SU-DHL-6 (cell line): ENCODE data around the gene HAUS7.
A peak's percentile ranks its signal among the peaks of the same experiment; 100 is the strongest.

Source experiments
- H2AFZ ChIP-seq: fragments of 200-600 bp; sonication (generic); 2 replicates; pipeline ENCODE4 v1.6.1; 2014; ENCODE audit warnings: low read depth, mild to moderate bottlenecking, moderate library complexity, mixed read lengths, antibody characterized with exemption, low read length; ENCODE audit not compliant: severe bottlenecking
- H3F3A ChIP-seq: fragments of 200-600 bp; shearing (Covaris generic); 2 replicates; pipeline ENCODE4 v1.6.0; 2016; ENCODE audit warnings: antibody characterized with exemption, mild to moderate bottlenecking; ENCODE audit not compliant: insufficient read depth
- H3K27ac ChIP-seq: fragments of 200-600 bp; sonication (generic); 2 replicates; pipeline ENCODE4 v1.5.1; 2016; ENCODE audit warnings: low read depth, mild to moderate bottlenecking, low read length, moderate library complexity, mixed read lengths
- H3K27me3 ChIP-seq: fragments of 200-600 bp; sonication (generic), shearing (Covaris generic); 2 replicates; pipeline ENCODE4 v1.6.0; 2014; ENCODE audit warnings: mild to moderate bottlenecking, low read length
- H3K36me3 ChIP-seq: fragments of 200-600 bp; sonication (generic); 2 replicates; pipeline ENCODE4 v1.6.1; 2014; ENCODE audit warnings: mild to moderate bottlenecking, low read length, mixed read lengths
- H3K4me2 ChIP-seq: fragments of 300-600, 200-600 bp; shearing (Covaris generic), sonication (generic); 2 replicates; pipeline ENCODE4 v1.6.0; 2014; ENCODE audit warnings: low read length, low read depth, mild to moderate bottlenecking; ENCODE audit not compliant: poor library complexity, severe bottlenecking
- H3K4me3 ChIP-seq: fragments of 200-600 bp; sonication (generic); 2 replicates; pipeline ENCODE4 v1.5.1; 2014; ENCODE audit warnings: antibody characterized with exemption, low read length, mild to moderate bottlenecking, mixed read lengths; ENCODE audit not compliant: insufficient read depth, poor library complexity, severe bottlenecking
- H3K79me2 ChIP-seq: fragments of 200-600 bp; sonication (generic); 2 replicates; pipeline ENCODE4 v1.6.1; 2014; ENCODE audit warnings: mild to moderate bottlenecking, low read length, moderate library complexity; ENCODE audit not compliant: insufficient read depth
- H3K9ac ChIP-seq: fragments of 200-600 bp; sonication (generic); 2 replicates; pipeline ENCODE4 v1.7.0; 2014; ENCODE audit warnings: mild to moderate bottlenecking, low read length
- H3K9me2 ChIP-seq: fragments of 200-600 bp; sonication (generic); replicated peaks from 2 replicates; pipeline ENCODE4 v1.6.1; 2014; ENCODE audit warnings: low read length; ENCODE audit not compliant: insufficient read depth
- H3K9me3 ChIP-seq: fragments of 200-600 bp; sonication (generic); 2 replicates; pipeline ENCODE4 v1.6.1; 2014; ENCODE audit warnings: low read length, mixed read lengths; ENCODE audit not compliant: insufficient read depth
- H4K20me1 ChIP-seq: fragments of 200-600 bp; sonication (generic); 2 replicates; pipeline ENCODE4 v1.6.1; 2014; ENCODE audit warnings: low read depth, mild to moderate bottlenecking, antibody characterized with exemption, low read length, moderate library complexity, mixed read lengths
- CTCF ChIP-seq: fragments of 200-600 bp; sonication (generic); IDR thresholded peaks from one replicate; pipeline ENCODE4 v1.5.1; 2017; ENCODE audit warnings: antibody characterized with exemption, mild to moderate bottlenecking, low read length, moderate library complexity; ENCODE audit not compliant: insufficient read depth, poor library complexity, severe bottlenecking
- EZH2phosphoT487 ChIP-seq: fragments of 200-600 bp; sonication (generic), shearing (Covaris generic); conservative IDR thresholded peaks from 2 replicates; pipeline ENCODE4 v1.6.1; 2018; ENCODE audit warnings: mild to moderate bottlenecking, antibody characterized with exemption, low read length, moderate library complexity, mixed read lengths

Gene HAUS7

GRCh38 chrX:153401133-153401764 is 69.1 kb downstream of the HAUS7 start, which contains the start of gene PNMA6E:
Gene PNMA6E, minus strand, starts transcription at chrX:153401350. Its CDS starts 2,501 bp downstream, at chrX:153398849.
- H3K36me3 ChIP-seq: no peaks in the 10 kb centered on the region
- no peaks in the 10 kb centered on the region for H3K79me2 ChIP-seq
- H4K20me1 ChIP-seq: no peaks in the 10 kb centered on the region
- H3F3A ChIP-seq: no peaks in the 10 kb centered on the region
- H3K9me3 ChIP-seq: no peaks in the 10 kb centered on the region
- H2AFZ ChIP-seq: no peak within 1 kb of the TSS
- H3K27me3 ChIP-seq: no peaks in the 10 kb centered on the region
- TF ChIP-seq CTCF: no peak
- TF ChIP-seq EZH2phosphoT487: no peak
- no peak within 1 kb of the TSS for H3K27ac ChIP-seq
- H3K4me2 ChIP-seq: no peak within 1 kb of the TSS
- no peak within 1 kb of the TSS for H3K4me3 ChIP-seq
- H3K9ac ChIP-seq: no peak within 1 kb of the TSS
- H3K9me2 ChIP-seq: no peaks in the 10 kb centered on the region

- Histone ChIP-seq H3K36me3 (no peaks in the 10 kb centered on the region), H3K9me3 (no peaks in the 10 kb centered on the region), H4K20me1 (no peaks in the 10 kb centered on the region), H2AFZ (no peak overlapping the region), H3K27me3 (no peaks in the 10 kb centered on the region), H3K9me2 (no peaks in the 10 kb centered on the region), H3K27ac (no peak overlapping the region), H3K4me3 (no peak overlapping the region), H3K9ac (no peak overlapping the region), H3K4me2 (no peak overlapping the region), H3F3A (no peaks in the 10 kb centered on the region), H3K79me2 (no peaks in the 10 kb centered on the region)
- TF ChIP-seq EZH2phosphoT487 (no peak), CTCF (peak; percentile 93)
Measured at GRCh38 chrX:153400146-153401132, 69.9 kb downstream of the HAUS7 start.

GRCh38 chrX:153398275-153398960 is 72.0 kb downstream of the HAUS7 start:
- Histone ChIP-seq H3K9me3 (no peaks in the 10 kb centered on the region), H3K27me3 (no peaks in the 10 kb centered on the region), H3K9me2 (no peaks in the 10 kb centered on the region)

More at GRCh38 chrX:153398275-153398960, 72.0 kb downstream of the HAUS7 start:
- TF ChIP-seq EZH2phosphoT487 (no peak), CTCF (no peak)
- Histone ChIP-seq H2AFZ (no peak overlapping the region), H3K9ac (no peak overlapping the region), H3K36me3 (no peaks in the 10 kb centered on the region), H3F3A (no peaks in the 10 kb centered on the region), H3K4me2 (no peak overlapping the region), H3K27ac (no peak overlapping the region), H3K4me3 (no peak overlapping the region), H4K20me1 (no peaks in the 10 kb centered on the region), H3K79me2 (no peaks in the 10 kb centered on the region)
